ENCODE measurements around the gene NCAM2. TPM values are rescaled to one million over a fixed set of nuclear protein-coding genes. Genes with fewer than 3 reads are reported as not detected.
A peak's percentile ranks its signal among the peaks of the same experiment; 100 is the strongest.

NCAM2 gene
- total and polyA plus RNA-seq, 2 donors (not counting 1 experiment from before 2014, with no cell fraction given), result 0.13 TPM; not detected in 1

GRCh38 chr21:20997311-20997635 lies 936 bp upstream of the NCAM2 start:
- Histone ChIP-seq H3K4me1 (ENCODE audit: control insufficient read depth in 2 of 2, insufficient read depth in 2 of 2, low read length in 2 of 2) (peaks cover 16 to 19% of the 10 kb centered on the region in 2 donors), H3K79me2 (ENCODE audit: control insufficient read depth, insufficient read depth, low read length) (no peaks in the 10 kb centered on the region), H3K27ac (ENCODE audit: low read length in 2 of 2) (no peak overlapping the region), H3K27me3 (replicated peaks in 1 of 4; ENCODE audit: control extremely low read depth in 1 of 4, control insufficient read depth in 3 of 4, insufficient read depth in 4 of 4, low read length in 3 of 4) (peaks cover 0 to 26% (median 19%) of the 10 kb centered on the region in 4 experiments), H3K9me3 (ENCODE audit: control extremely low read depth in 1 of 3, control insufficient read depth in 2 of 3, insufficient read depth in 1 of 3, low read length in 2 of 3) (peaks cover 0 to 9% (median 0%) of the 10 kb centered on the region in 3 donors), H2AFZ (ENCODE audit: insufficient read depth, low read depth, low read length, poor library complexity, severe bottlenecking) (peak overlapping the region; percentile 72), H3K4me3 (ENCODE audit: control extremely low read depth in 1 of 5, extremely low read depth in 1 of 5, insufficient read depth in 1 of 5, low read depth in 2 of 5, low read length in 4 of 5) (peak overlapping the region in 4 of 5 experiments; percentile 43 to 72 (median 52)), H3K4me2 (replicated peaks; ENCODE audit: low read depth, low read length, poor library complexity, severe bottlenecking) (peak overlapping the region; percentile 80), H3K9ac (ENCODE audit: low read length) (peak overlapping the region; percentile 66), H4K20me1 (ENCODE audit: control insufficient read depth, insufficient read depth, low read length, poor library complexity, severe bottlenecking) (no peaks in the 10 kb centered on the region), H3K36me3 (replicated peaks in 1 of 2; ENCODE audit: control extremely low read depth in 1 of 2, control insufficient read depth in 1 of 2, extremely low read depth in 1 of 2, insufficient read depth in 2 of 2, low read length in 1 of 2) (no peaks in the 10 kb centered on the region)
- peaks cover 32% of the 10 kb centered on the region for H3K27me3 Mint-ChIP-seq
- no peak for ATAC-seq (ENCODE audit: low read depth)
- WGBS (ENCODE audit: insufficient coverage), result 4% methylated on average over 19 of the region's 20 CpGs
- no peaks in the 10 kb centered on the region for H3K9me3 Mint-ChIP-seq (ENCODE audit: insufficient read depth)
- intact Hi-C loops (cut with micrococcal nuclease), result loop anchor here (5.0 kb wide), 1 partner anchor 1795 kb away; no protein-coding TSS in a partner anchor
- ChIA-PET POLR2A (no interaction called here), CTCF (no interaction called here)
- TF ChIP-seq EZH2 (IDR thresholded peaks at IDR 0.05; ENCODE audit: borderline replicate concordance, insufficient read depth, low read depth, low read length, poor library complexity, severe bottlenecking) (no peak), CTCF (IDR thresholded peaks at IDR 0.05) (no peak)
- H3K27ac Mint-ChIP-seq, result no peak overlapping the region
- H3K4me3 Mint-ChIP-seq, result peak overlapping the region; percentile 71
- peak; percentile 27 for DNase-seq
- H3K4me1 Mint-ChIP-seq, result peaks cover 19% of the 10 kb centered on the region

GRCh38 chr21:20998456-20998789 lies 214 bp downstream of the NCAM2 start:
- ChIA-PET POLR2A (no interaction called here), CTCF (no interaction called here)
- intact Hi-C loops (cut with micrococcal nuclease), result loop anchor here (5.0 kb wide), 1 partner anchor 1794 kb away; no protein-coding TSS in a partner anchor
- Mint-ChIP-seq H3K27ac (no peak overlapping the region), H3K9me3 (ENCODE audit: insufficient read depth) (no peaks in the 10 kb centered on the region), H3K4me1 (peaks cover 19% of the 10 kb centered on the region), H3K4me3 (peak overlapping the region; percentile 85), H3K27me3 (peaks cover 32% of the 10 kb centered on the region)
- ATAC-seq (ENCODE audit: low read depth) (peak; percentile 14), DNase-seq (no peak)
- no peak overlapping the region for H3K27ac ChIP-seq (ENCODE audit: low read length in 2 of 2)
- H3K36me3 ChIP-seq (replicated peaks in 1 of 2; ENCODE audit: control extremely low read depth in 1 of 2, control insufficient read depth in 1 of 2, extremely low read depth in 1 of 2, insufficient read depth in 2 of 2, low read length in 1 of 2), result no peaks in the 10 kb centered on the region
- WGBS (ENCODE audit: insufficient coverage), result 0% methylated on average over 7 of the region's 14 CpGs
- TF ChIP-seq EZH2 (IDR thresholded peaks at IDR 0.05; ENCODE audit: borderline replicate concordance, insufficient read depth, low read depth, low read length, poor library complexity, severe bottlenecking) (no peak), CTCF (IDR thresholded peaks at IDR 0.05) (no peak)
- peaks cover 0 to 26% (median 19%) of the 10 kb centered on the region in 4 experiments for H3K27me3 ChIP-seq (replicated peaks in 1 of 4; ENCODE audit: control extremely low read depth in 1 of 4, control insufficient read depth in 3 of 4, insufficient read depth in 4 of 4, low read length in 3 of 4)
- peak overlapping the region; percentile 80 for H3K4me2 ChIP-seq (replicated peaks; ENCODE audit: low read depth, low read length, poor library complexity, severe bottlenecking)
- no peaks in the 10 kb centered on the region for H4K20me1 ChIP-seq (ENCODE audit: control insufficient read depth, insufficient read depth, low read length, poor library complexity, severe bottlenecking)
- H3K9ac ChIP-seq (ENCODE audit: low read length), result peak overlapping the region; percentile 66
- peaks cover 0 to 9% (median 0%) of the 10 kb centered on the region in 3 donors for H3K9me3 ChIP-seq (ENCODE audit: control extremely low read depth in 1 of 3, control insufficient read depth in 2 of 3, insufficient read depth in 1 of 3, low read length in 2 of 3)
- peak overlapping the region; percentile 72 for H2AFZ ChIP-seq (ENCODE audit: insufficient read depth, low read depth, low read length, poor library complexity, severe bottlenecking)
- H3K79me2 ChIP-seq (ENCODE audit: control insufficient read depth, insufficient read depth, low read length), result no peaks in the 10 kb centered on the region
- peak overlapping the region; percentile 8 to 72 (median 47) for H3K4me3 ChIP-seq (ENCODE audit: control extremely low read depth in 1 of 5, extremely low read depth in 1 of 5, insufficient read depth in 1 of 5, low read depth in 2 of 5, low read length in 4 of 5)
- H3K4me1 ChIP-seq (ENCODE audit: control insufficient read depth in 2 of 2, insufficient read depth in 2 of 2, low read length in 2 of 2), result peaks cover 16 to 19% of the 10 kb centered on the region in 2 donors
